HEK293T (cell line): ENCODE data around the gene CACTIN.

Experiments used
- CTCF ChIA-PET: fragments of 350-600 bp; formaldehyde crosslinking; extraction: SDS; loops from one replicate; lab custom pipeline; 2021; ENCODE audit warnings: antibody characterized with exemption, inconsistent platforms; lab: Yijun Ruan, JAX
- POLR2A ChIA-PET: fragments of 350-600 bp; formaldehyde crosslinking; extraction: SDS; loops from one replicate; lab custom pipeline; 2020; ENCODE audit warnings: antibody characterized with exemption, inconsistent platforms; lab: Yijun Ruan, JAX
- DNase-seq: peaks from one replicate; pipeline ENCODE4 v3.0.0; 2012; ENCODE audit warnings: mixed read lengths; ENCODE audit errors: extremely low spot score
- ARNT ChIP-seq: fragments of 450-650 bp; IDR thresholded peaks from 2 replicates; pipeline ENCODE4 v1.6.1; 2017; ENCODE audit warnings: mild to moderate bottlenecking
- BHLHE40 ChIP-seq: fragments of 450-650 bp; IDR thresholded peaks from 2 replicates; pipeline ENCODE4 v1.6.1; 2016; ENCODE audit warnings: mild to moderate bottlenecking, moderate library complexity, borderline replicate concordance
- CTBP1 ChIP-seq: fragments of 450-650 bp; IDR thresholded peaks from 2 replicates; pipeline ENCODE4 v1.6.1; 2016; ENCODE audit warnings: borderline replicate concordance
- ELF4 ChIP-seq: fragments of 450-650 bp; IDR thresholded peaks from 2 replicates; pipeline ENCODE4 v1.6.1; 2017; ENCODE audit warnings: antibody characterized with exemption
- FOXA1 ChIP-seq: fragments of 450-650 bp; IDR thresholded peaks from 2 replicates; pipeline ENCODE4 v1.6.1; 2016; ENCODE audit warnings: mild to moderate bottlenecking
- FOXK2 ChIP-seq: fragments of 450-650 bp; IDR thresholded peaks from 2 replicates; pipeline ENCODE4 v1.6.1; 2016; ENCODE audit warnings: mild to moderate bottlenecking
- FOXM1 ChIP-seq: fragments of 450-650 bp; IDR thresholded peaks from 2 replicates; pipeline ENCODE4 v1.6.1; 2017; ENCODE audit warnings: mild to moderate bottlenecking, borderline replicate concordance
- HDGF ChIP-seq: fragments of 450-650 bp; IDR thresholded peaks from 2 replicates; pipeline ENCODE4 v1.6.1; 2017; ENCODE audit warnings: antibody characterized with exemption, borderline replicate concordance
- L3MBTL2 ChIP-seq: fragments of 450-650 bp; conservative IDR thresholded peaks from 2 replicates; pipeline ENCODE4 v1.6.1; 2016; ENCODE audit warnings: mild to moderate bottlenecking
- LEF1 ChIP-seq: fragments of 450-650 bp; IDR thresholded peaks from 2 replicates; pipeline ENCODE4 v1.6.1; 2017; ENCODE audit warnings: mild to moderate bottlenecking, borderline replicate concordance
- NFRKB ChIP-seq: fragments of 450-650 bp; IDR thresholded peaks from 2 replicates; pipeline ENCODE4 v1.6.1; 2016; ENCODE audit warnings: mild to moderate bottlenecking, moderate library complexity
- SP1 ChIP-seq: fragments of 450-650 bp; IDR thresholded peaks from 2 replicates; pipeline ENCODE4 v1.6.1; 2017
- SUZ12 ChIP-seq: fragments of 450-650 bp; IDR thresholded peaks from 2 replicates; pipeline ENCODE4 v1.6.1; 2016; ENCODE audit warnings: mild to moderate bottlenecking
- TARDBP ChIP-seq: fragments of 450-650 bp; IDR thresholded peaks from 2 replicates; pipeline ENCODE4 v1.6.1; 2016
- ZNF384 ChIP-seq: fragments of 450-650 bp; IDR thresholded peaks from 2 replicates; pipeline ENCODE4 v1.6.1; 2016
- TF ChIP-seq, protein P1 (sequence below): fragments of 450-650 bp; IDR thresholded peaks from 2 replicates; pipeline ENCODE4 v1.6.1; 2016

CACTIN gene

DNA sequence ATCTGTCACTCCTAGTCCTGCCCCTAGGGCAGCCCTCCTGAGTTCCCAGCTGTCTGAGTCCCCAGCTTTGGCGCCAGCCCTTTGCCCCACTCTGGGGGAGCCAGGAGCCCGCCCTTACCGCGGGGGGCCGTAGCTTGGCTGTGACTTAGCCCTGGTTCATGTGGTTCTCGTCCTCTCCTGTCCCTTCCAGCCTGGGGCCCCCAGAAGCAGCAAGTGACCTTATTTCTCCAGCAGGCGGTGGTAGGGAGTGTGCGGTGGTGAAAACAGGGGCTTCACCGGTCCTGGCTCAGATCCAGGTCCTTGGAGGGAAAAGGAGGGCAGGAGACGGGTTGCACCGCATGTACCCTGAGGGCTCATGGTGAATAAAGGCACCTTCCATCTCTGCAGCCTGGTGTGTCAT is 33.4 kb downstream of the CACTIN start:
- ChIA-PET CTCF (no interaction called here), POLR2A (no interaction called here)
- no peak for DNase-seq
- TF ChIP-seq, protein P1, sequence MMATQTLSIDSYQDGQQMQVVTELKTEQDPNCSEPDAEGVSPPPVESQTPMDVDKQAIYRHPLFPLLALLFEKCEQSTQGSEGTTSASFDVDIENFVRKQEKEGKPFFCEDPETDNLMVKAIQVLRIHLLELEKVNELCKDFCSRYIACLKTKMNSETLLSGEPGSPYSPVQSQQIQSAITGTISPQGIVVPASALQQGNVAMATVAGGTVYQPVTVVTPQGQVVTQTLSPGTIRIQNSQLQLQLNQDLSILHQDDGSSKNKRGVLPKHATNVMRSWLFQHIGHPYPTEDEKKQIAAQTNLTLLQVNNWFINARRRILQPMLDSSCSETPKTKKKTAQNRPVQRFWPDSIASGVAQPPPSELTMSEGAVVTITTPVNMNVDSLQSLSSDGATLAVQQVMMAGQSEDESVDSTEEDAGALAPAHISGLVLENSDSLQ: no peak
- TF ChIP-seq SUZ12 (no peak), ZNF384 (no peak), FOXK2 (no peak), SP1 (no peak), TARDBP (no peak), ARNT (no peak), BHLHE40 (no peak), NFRKB (no peak), ELF4 (no peak), LEF1 (no peak), HDGF (no peak), CTBP1 (no peak), L3MBTL2 (no peak), FOXM1 (no peak), FOXA1 (no peak)

DNA sequence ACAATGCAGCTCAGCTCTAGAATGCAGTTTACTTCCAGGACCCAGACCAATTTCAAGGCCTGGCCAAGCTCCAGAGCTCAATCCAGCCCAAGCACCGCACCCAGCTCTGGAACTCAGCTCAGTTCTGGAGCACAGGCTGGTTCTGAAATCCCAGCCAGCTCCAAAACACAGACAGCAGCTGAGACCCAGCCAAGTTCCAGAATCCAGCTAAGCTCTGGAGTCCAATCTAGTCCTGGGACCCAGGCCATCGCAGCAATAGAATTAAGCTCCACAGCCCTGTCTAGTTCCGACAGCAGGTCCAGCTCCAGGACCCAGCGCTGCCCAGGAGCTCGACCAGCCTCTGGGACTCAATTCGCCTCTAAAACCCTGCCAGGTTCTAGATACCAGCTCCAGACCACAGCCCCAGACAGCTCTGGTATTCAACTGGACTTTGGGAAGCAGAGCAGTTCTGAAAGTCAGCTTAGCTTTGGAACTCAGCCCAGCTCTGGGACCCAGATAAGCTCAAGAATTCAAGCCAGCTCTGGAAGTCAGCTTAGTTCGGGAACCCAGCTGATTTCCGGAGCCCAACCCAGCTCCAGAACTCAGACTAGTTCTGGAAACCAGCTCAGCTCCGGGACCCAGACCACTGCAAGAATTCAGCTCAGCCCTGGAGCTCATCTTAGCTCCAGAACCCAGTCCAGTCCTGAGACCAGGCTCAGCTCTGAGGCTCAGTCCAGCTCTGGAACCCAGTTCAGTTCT is 34.5 kb downstream of the CACTIN start:
- CTCF ChIA-PET: interaction anchor here (0.6 to 1.9 kb wide), 3 partner anchors 16 to 111 kb away, joined by 4 to 5 read pairs (median 4); no protein-coding TSS in a partner anchor
- no peak for DNase-seq
- POLR2A ChIA-PET: interaction anchor here (1.3 kb wide), 1 partner anchor 16 kb away, joined by 7 read pairs; no protein-coding TSS in a partner anchor
- TF ChIP-seq BHLHE40 (no peak), L3MBTL2 (no peak), SUZ12 (no peak), CTBP1 (no peak), FOXK2 (no peak), ARNT (0 out of 2 replicates have a peak, but pooled peaks have one; percentile 19), TARDBP (no peak), HDGF (no peak)
- TF ChIP-seq, protein P1: no peak

DNA sequence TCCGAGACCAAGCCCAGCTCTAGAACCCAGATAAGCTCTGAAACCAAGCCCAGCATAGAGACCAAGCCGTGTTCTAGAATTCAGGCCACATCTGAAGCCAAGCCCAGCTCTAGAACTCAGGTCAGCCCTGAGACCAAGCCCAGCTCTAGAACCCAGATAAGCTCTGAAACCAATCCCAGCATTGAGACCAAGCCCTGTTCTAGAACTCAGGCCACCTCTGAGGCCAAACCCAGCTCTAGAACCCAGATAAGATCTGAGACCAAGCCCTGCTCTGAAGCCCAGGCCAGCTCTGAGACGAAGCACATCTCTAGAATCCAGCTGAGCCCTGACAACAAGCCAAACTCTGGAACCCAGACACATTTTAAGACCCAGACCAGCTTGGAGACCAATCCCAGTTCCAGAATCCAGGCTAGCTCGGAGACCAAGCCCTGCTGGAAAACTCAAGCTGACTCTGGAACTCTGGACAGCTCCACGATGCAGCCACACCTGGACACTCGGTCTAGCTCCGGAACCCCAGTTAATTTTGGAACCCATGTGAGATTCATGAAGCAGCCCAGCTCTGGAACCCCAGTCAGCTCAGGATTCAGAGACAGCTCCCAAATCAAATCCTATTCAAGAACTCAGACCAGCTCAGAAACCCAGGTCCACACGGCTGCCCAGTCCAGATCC is 35.5 kb downstream of the CACTIN start:
- DNase-seq: no peak

DNA sequence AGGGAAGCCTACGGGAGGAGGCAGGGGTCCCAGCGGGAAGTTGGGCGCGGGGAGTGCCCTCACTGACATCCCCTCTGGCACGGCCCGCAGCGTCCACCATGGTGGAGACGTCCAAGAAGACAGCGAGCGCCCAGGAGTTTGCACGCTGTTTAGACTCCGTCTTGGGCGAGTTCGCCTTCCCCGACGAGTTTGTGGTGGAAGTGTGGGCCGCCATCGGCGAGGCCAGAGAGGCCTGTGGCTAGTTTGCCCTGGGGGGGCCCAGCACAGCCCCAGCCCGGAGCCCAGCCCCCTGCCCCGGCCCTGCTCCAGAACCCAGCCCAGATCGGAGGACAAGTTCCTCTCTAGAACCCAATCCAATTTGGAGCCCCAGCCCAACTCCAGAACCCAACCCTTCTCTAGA is 36.6 kb downstream of the CACTIN start:
- POLR2A ChIA-PET: interaction anchor here (1.4 kb wide), 1 partner anchor 16 kb away, joined by 4 read pairs; no protein-coding TSS in a partner anchor
- no peak for DNase-seq
- TF ChIP-seq BHLHE40 (no peak), L3MBTL2 (no peak), FOXM1 (no peak), ZNF384 (no peak), CTBP1 (no peak), ARNT (no peak), SUZ12 (no peak), SP1 (no peak), LEF1 (no peak), FOXA1 (no peak), FOXK2 (no peak), NFRKB (no peak), TARDBP (no peak), ELF4 (no peak)
- TF ChIP-seq, protein P1: no peak
- CTCF ChIA-PET: no interaction called here

More for the DNA sequence above, 35.5 kb downstream of the CACTIN start:
- POLR2A ChIA-PET: interaction anchor here (1.3 to 1.4 kb wide), 2 partner anchors 17 kb away, joined by 4 to 7 read pairs; no protein-coding TSS in a partner anchor
- CTCF ChIA-PET: interaction anchor here (0.6 to 1.9 kb wide), 2 partner anchors 17 to 112 kb away, joined by 4 read pairs; no protein-coding TSS in a partner anchor
- no peak for TF ChIP-seq ARNT
- TF ChIP-seq ELF4: no peak
- TF ChIP-seq, protein P1: no peak
- no peak for TF ChIP-seq FOXK2
- no peak for TF ChIP-seq CTBP1
- no peak for TF ChIP-seq TARDBP
- TF ChIP-seq NFRKB: no peak
- no peak for TF ChIP-seq L3MBTL2
- TF ChIP-seq SP1: no peak
- no peak for TF ChIP-seq ZNF384
- no peak for TF ChIP-seq BHLHE40
- no peak for TF ChIP-seq FOXM1
- TF ChIP-seq HDGF: no peak
- no peak for TF ChIP-seq LEF1
- no peak for TF ChIP-seq FOXA1
- TF ChIP-seq SUZ12: no peak

DNA sequence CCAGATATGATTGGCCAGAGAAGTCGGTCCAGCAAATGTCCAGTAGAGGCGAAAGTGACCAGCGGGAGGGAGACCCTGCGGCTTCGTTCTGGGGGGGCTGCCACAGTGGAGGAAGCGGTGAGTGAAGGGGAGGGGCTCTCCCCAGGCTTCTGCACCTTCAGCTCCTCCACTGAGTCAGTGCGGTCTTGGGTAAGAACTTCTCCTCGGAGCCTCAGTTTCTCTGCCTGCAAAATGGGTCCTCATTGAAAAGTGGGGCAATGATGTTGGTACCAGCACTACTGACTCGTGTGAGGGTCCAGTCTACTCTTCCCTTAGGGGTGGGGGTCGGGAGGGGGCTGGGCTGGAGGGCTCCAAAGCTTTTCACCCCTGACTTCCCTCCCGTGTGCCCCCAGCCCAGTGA is 37.2 kb downstream of the CACTIN start:
- TF ChIP-seq LEF1 (no peak), HDGF (no peak), ELF4 (no peak), BHLHE40 (no peak), FOXA1 (no peak), ZNF384 (no peak), SP1 (no peak), CTBP1 (no peak), NFRKB (no peak), FOXM1 (no peak), FOXK2 (no peak), SUZ12 (no peak), L3MBTL2 (no peak), TARDBP (no peak), ARNT (no peak)
- TF ChIP-seq, protein P1: no peak
- no peak for DNase-seq
- ChIA-PET POLR2A (no interaction called here), CTCF (no interaction called here)
